Cardiac muscle cell (in vitro differentiated cells and primary cell): ENCODE measurements around the gene CRYBG1. TPM values are rescaled to one million over a fixed set of nuclear protein-coding genes. Genes with fewer than 3 reads are reported as not detected.

Experiments used
- DNase-seq, 2 donors: peaks; one replicate each; pipeline versions ENCODE4 v3.0.0 to v3.0.0-alpha.2; 2010 to 2017; ENCODE audit warnings: low read depth in 1 of 2, low spot score in 1 of 2
- H3K27ac ChIP-seq: fragments of 200-600 bp; sonication (generic); 2 replicates; pipeline ENCODE4 v1.5.1; 2016
- H3K27me3 ChIP-seq: fragments of 200-600 bp; sonication (generic); 2 replicates; pipeline ENCODE4 v1.6.0; 2016; ENCODE audit warnings: control low read depth
- H3K36me3 ChIP-seq: fragments of 200-600 bp; sonication (generic); 2 replicates; pipeline ENCODE4 v1.5.1; 2016; ENCODE audit warnings: control low read depth
- H3K4me1 ChIP-seq: fragments of 200-600 bp; sonication (generic); 2 replicates; pipeline ENCODE4 v1.8.1; 2017; ENCODE audit warnings: low read depth, mild to moderate bottlenecking, mixed run types
- H3K4me3 ChIP-seq: fragments of 200-600 bp; sonication (generic); 2 replicates; pipeline ENCODE4 v1.5.1; 2016; ENCODE audit warnings: mild to moderate bottlenecking
- H3K9me3 ChIP-seq: fragments of 200-600 bp; sonication (generic); 2 replicates; pipeline ENCODE4 v1.5.1; 2017; ENCODE audit warnings: low read depth, mild to moderate bottlenecking, control low read depth
- polyA plus RNA-seq: library from polyadenylated mRNA; unstranded; fragments of >200 nt; fragmentation: Nextera tagmentation; extraction: Ambion mirVana; gene quantifications from 2 replicates; pipeline ENCODE4 v1.2.1, GENCODE V29; 2016
- total RNA-seq: library from RNA; depleted of rRNA; stranded (reverse); fragments of >200 nt; gene quantifications from 2 replicates; pipeline ENCODE4 v1.2.3, GENCODE V29; 2016
- TF ChIP-seq, protein P1 (sequence below): IDR thresholded peaks from 2 replicates; pipeline ENCODE4 v1.5.1; 2012; ENCODE audit warnings: low read depth, mild to moderate bottlenecking, low read length

CRYBG1 gene
- total and polyA plus RNA-seq, 2 experiments from 2014 or later = 0.22 TPM; not detected in 1

- TF ChIP-seq, protein P1, sequence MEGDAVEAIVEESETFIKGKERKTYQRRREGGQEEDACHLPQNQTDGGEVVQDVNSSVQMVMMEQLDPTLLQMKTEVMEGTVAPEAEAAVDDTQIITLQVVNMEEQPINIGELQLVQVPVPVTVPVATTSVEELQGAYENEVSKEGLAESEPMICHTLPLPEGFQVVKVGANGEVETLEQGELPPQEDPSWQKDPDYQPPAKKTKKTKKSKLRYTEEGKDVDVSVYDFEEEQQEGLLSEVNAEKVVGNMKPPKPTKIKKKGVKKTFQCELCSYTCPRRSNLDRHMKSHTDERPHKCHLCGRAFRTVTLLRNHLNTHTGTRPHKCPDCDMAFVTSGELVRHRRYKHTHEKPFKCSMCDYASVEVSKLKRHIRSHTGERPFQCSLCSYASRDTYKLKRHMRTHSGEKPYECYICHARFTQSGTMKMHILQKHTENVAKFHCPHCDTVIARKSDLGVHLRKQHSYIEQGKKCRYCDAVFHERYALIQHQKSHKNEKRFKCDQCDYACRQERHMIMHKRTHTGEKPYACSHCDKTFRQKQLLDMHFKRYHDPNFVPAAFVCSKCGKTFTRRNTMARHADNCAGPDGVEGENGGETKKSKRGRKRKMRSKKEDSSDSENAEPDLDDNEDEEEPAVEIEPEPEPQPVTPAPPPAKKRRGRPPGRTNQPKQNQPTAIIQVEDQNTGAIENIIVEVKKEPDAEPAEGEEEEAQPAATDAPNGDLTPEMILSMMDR = no peak
- Histone ChIP-seq H3K4me1 (no peaks in the 10 kb centered on the region), H3K9me3 (no peaks in the 10 kb centered on the region), H3K27me3 (peaks cover 16% of the 10 kb centered on the region), H3K27ac (no peak overlapping the region), H3K36me3 (no peaks in the 10 kb centered on the region), H3K4me3 (no peak overlapping the region)
- no peak for DNase-seq
Measured at GRCh38 chr6:106502559-106502958, 142.0 kb downstream of the CRYBG1 start.

- TF ChIP-seq, protein P1 = no peak
- H3K4me3 ChIP-seq = no peak overlapping the region
- H3K36me3 ChIP-seq = no peaks in the 10 kb centered on the region
- DNase-seq = no peak
- H3K4me1 ChIP-seq = peaks cover 9% of the 10 kb centered on the region
- peaks cover 73% of the 10 kb centered on the region for H3K27me3 ChIP-seq
- H3K27ac ChIP-seq = no peak overlapping the region
- H3K9me3 ChIP-seq = no peaks in the 10 kb centered on the region
Measured at GRCh38 chr6:106508277-106508676, 147.8 kb downstream of the CRYBG1 start.

GRCh38 chr6:106508834-106509233, 148.3 kb downstream of the CRYBG1 start:
- no peaks in the 10 kb centered on the region for H3K36me3 ChIP-seq
- no peak overlapping the region for H3K4me3 ChIP-seq
- no peaks in the 10 kb centered on the region for H3K9me3 ChIP-seq
- peaks cover 9% of the 10 kb centered on the region for H3K4me1 ChIP-seq
- H3K27ac ChIP-seq = no peak overlapping the region
- peak in 1 of 2 donors; percentile 79 for DNase-seq
- peaks cover 79% of the 10 kb centered on the region for H3K27me3 ChIP-seq
- TF ChIP-seq, protein P1 = no peak

GRCh38 chr6:106509420-106510089, 149.0 kb downstream of the CRYBG1 start:
- Histone ChIP-seq H3K4me3 (peak overlapping the region; percentile 24), H3K27ac (no peak overlapping the region), H3K9me3 (no peaks in the 10 kb centered on the region), H3K4me1 (peaks cover 9% of the 10 kb centered on the region), H3K36me3 (no peaks in the 10 kb centered on the region), H3K27me3 (peaks cover 86% of the 10 kb centered on the region)
- TF ChIP-seq, protein P1 = peak; percentile 12
- DNase-seq = peak in 1 of 2 donors; percentile 21

- no peaks in the 10 kb centered on the region for H3K36me3 ChIP-seq
- peak; percentile 42 to 61 for DNase-seq
- peak overlapping the region; percentile 24 for H3K4me3 ChIP-seq
- no peaks in the 10 kb centered on the region for H3K9me3 ChIP-seq
- H3K27ac ChIP-seq = no peak overlapping the region
- TF ChIP-seq, protein P1 = no peak
- peaks cover 94% of the 10 kb centered on the region for H3K27me3 ChIP-seq
- H3K4me1 ChIP-seq = peaks cover 9% of the 10 kb centered on the region
Measured at GRCh38 chr6:106510090-106510970, 149.8 kb downstream of the CRYBG1 start.
